Measurements from ENCODE around the gene PTGIS. TPM values are rescaled to one million over a fixed set of nuclear protein-coding genes. Genes with fewer than 3 reads are reported as not detected.
A peak's percentile ranks its signal among the peaks of the same experiment; 100 is the strongest.

PTGIS gene
- total RNA-seq, 1 donor from 2014 or later = 89.7 TPM

DNA sequence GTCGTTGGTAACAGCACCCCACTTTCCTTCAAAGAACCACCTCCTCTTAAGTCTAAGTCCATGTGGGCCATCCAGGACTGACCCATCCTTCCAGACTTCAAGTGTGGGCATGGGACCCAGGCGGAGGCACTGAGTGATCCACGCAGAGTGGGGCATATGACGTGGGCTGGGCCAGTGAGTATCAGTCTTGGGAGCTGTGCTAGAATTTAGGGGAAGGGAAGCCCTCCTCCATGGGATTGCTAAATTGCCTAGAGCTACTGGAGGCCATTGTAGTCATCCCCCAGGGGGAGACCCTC lies 50.2 kb downstream of the PTGIS start:
- intact Hi-C loops (cut with DNase I) = no loop called here
- DNase-seq (ENCODE audit: low spot score) = no peak
- no peak for ATAC-seq

DNA sequence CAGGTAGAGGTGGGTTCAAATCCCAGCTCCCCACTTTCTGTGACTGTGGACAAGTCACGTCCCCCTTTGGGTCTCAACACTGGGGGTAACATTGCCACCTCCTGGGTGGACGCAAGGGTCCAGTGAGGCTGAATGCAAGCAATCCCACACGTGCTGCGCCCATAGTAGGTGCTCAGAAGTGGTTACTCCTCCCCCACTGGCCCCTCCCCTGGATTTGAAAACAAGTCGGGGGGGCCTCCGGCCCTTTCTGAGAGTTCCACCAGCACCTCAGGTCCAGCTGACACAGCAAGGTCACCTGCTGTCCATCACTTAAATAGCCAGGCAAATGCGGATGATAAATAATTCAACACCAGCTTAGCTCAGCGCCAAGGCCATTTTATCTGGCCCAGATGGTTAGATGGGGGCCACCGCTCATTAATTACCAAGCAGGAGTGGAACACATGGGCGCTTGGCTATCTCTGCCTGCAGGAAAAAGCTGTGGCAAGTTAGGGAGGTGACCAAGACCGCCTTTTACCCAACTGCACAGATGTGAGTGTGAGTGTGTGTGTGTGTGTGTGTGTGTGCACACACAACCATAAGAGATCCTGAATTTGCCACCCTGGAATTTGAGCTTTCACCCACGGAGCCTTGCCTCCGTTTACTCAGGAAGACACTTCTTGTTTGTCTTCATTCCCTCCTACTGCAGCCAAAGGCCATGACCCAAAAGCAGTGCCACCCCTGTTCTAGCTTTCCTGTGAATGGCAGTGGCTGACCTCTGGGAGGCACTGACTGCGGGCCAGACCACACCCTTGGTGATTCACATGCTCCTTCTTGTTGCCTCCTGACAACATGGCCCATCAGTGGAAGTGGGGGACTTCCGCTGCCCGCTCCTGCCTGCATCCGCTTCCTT lies 50.8 kb downstream of the PTGIS start:
- ATAC-seq = no peak
- intact Hi-C loops (cut with DNase I) = no loop called here
- DNase-seq (ENCODE audit: low spot score) = no peak

DNA sequence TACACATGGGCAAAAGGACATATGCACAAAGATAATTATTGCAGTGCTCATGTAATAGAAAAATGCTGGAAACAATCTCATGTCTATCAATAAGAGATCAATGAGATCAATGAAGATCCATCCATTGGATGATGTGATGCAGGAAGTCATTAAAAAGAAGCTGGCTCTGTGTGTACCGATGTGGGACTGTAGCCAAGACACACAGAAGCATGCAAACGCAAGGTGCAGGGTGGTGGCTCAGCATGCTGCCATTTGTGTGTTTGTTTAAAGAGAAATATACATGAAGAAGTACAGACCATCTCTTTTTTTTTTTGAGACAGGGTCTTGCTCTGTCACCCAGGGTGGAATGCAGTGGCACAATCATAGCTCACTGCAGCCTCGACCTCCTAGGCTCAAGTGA lies 52.4 kb downstream of the PTGIS start:
- intact Hi-C loops (cut with DNase I) = no loop called here
- ATAC-seq (no peak), DNase-seq (ENCODE audit: low spot score) (no peak)

DNA sequence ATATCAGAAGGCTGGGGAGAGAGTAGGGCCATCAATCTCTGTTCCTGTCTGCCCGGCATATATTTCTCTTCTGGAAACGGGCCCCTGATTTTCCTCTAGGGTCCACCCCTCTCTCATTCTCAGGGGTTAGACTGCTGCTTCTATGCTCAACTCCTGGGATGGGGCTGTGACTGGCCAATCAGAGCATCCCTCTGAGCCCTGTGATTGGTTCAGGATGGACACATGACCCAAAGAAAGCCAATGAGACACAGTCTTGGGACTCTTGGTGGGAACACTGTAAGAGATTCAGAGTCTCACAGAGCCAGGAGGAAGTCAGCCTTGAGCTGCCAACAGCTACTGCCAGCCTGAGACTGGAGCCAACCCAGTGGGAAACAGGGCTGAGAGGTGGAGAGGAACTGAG lies 54.4 kb downstream of the PTGIS start:
- DNase-seq (ENCODE audit: low spot score) (no peak), ATAC-seq (no peak)
- intact Hi-C loops (cut with DNase I) = no loop called here

DNA sequence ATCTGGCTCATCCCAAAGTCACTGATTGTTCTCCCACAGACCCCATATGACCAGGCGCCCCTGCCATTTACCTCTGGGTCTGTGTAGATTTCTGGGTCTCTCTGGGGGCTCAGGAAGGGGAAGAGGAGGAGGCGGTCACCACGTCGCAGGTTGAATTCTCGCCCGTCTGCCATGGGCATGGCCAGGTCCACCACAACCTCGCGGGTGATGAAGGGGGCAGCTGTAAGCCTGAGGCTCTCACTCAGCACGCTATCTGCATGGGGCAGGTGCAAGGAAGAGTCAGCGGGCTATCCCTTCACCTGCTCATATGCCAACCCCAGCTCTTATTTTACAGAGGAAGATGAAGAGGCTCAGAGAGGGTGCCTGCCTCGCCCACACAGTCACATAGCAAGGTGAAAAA lies 54.9 kb downstream of the PTGIS start:
- intact Hi-C loops (cut with DNase I) = no loop called here
- DNase-seq (ENCODE audit: low spot score) (no peak), ATAC-seq (no peak)

DNA sequence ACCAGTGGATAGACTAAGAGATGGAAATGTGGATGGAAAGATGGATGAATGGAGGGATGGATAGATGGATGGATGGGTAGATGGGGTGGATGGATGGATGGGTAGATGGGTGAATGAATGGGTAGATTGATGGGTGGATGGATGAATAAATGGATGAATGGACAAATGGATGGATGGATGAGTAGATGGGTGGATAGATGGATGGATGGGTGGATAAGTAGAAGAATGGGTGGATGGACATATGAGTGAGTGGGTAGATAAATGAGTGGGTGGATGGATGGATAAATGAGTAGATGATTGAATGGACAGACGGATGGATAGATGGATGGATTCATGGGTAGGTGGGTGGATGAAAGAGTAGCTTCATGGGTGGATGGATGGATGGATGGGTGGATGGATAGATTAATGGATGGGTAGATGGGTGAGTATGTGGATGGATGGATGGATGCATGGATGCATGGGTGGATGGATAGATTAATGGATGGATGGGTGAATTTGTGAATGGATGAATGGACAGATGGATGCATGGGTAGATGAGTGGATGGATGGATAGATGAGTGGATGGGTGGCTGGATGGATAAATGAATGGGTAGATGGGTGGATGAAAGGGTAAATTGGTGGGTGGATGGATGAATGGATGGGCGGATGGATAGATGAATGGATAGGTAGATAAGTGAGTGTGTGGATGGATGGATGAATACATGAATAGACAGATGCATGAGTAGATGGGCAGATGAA lies 56.0 kb downstream of the PTGIS start:
- no peak for ATAC-seq
- intact Hi-C loops (cut with DNase I) = no loop called here
- no peak for DNase-seq (ENCODE audit: low spot score)

DNA sequence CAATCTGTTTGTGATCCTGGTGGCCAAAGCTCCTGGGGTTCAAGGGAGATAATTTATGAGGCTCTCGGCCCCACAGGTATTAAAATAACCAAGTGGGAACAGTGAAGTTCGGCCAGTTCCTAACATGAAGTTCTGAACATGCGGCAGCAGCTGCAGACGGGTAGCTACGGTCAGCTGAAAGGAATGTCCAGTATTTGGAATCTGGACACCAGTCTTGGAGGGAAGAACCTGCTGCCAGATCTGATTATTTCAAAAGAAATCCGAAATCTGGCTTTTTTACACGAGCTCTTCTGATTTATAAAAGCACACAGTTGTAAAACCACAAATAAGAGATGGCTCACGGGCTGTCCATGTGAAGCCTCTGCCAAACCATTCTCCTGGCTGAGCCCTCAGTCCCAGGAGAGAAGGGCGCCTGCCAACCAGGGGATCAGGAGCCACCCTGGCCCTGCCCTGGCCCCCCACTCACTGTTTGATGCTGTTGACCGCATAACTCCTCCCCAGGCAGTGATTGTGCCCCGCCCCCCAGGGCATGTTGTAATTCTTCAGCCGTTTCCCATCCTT lies 57.3 kb downstream of the PTGIS start:
- ATAC-seq = peak; percentile 90
- peak; percentile 81 for DNase-seq (ENCODE audit: low spot score)
- intact Hi-C loops (cut with DNase I) = no loop called here

DNA sequence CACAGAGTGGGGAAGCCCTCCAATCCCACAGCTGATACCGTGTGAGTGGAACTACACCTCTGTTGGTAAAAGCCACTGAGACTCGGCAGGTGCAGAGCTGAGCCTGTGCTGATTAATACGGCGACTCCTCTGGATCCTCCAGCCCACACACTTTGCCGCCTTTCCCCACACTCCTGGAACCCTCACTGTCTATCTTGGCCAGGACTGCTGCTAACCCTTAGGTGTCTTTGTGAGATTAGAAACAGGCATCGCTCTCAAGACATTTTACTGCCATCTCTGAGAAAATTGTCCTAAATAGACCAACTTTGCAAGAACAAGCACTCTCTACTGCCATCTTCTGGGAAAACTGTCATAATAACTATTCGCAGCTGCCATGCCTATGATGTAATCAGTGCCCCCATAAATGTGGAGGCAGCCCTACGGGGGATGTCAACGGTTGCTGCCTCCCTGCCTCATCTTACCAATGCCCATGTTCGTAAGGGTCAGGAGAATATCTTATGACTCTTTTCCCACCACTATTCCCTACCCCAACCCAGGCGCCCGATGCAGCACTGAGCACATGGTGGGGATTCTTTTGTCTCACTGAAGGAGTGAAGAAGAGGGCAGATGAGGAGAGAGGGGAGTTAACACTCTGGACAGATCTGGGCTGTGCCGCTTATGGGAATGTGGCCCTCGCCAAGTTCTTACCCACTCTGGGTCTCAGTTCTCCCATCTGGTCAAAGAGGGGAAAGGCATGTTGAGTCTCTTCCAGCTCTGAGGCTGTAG lies 59.3 kb downstream of the PTGIS start:
- DNase-seq (ENCODE audit: low spot score) = no peak
- ATAC-seq = peak; percentile 47
- intact Hi-C loops (cut with DNase I) = no loop called here

DNA sequence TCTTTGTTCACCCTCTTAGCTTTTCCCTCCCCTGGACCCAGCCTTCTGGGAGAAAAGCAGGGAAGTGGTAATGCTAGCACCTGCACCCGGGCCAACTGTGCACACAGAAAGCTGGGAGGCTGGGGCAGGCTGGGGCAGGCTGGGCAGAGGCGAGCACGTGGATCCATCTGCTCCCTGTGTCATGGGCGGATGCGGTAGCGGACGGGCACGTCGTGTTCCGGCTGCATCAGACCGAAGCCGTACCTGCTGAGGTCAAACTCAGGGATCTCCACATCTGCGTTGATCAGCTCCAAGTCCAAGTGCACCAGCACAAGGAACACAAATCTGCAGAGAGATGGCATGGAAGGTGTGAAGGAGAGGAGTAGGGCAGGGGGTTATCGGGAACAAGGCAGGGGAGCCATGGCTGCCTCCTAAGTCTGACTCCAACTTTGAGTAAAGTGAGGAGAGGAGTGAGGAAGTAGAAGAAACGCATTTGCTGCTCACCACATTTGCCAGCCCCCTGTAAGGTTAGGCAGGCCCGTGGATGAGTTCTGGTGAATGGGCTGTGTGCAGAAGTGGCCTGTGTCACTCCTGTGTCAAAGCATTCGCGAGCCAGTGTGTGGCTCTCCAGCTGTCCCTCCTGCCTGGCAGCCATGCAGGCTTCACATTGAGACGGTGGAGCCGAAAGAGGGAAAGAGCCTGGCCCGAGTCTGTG lies 60.0 kb downstream of the PTGIS start:
- intact Hi-C loops (cut with DNase I) = no loop called here
- DNase-seq (ENCODE audit: low spot score) (no peak), ATAC-seq (no peak)

DNA sequence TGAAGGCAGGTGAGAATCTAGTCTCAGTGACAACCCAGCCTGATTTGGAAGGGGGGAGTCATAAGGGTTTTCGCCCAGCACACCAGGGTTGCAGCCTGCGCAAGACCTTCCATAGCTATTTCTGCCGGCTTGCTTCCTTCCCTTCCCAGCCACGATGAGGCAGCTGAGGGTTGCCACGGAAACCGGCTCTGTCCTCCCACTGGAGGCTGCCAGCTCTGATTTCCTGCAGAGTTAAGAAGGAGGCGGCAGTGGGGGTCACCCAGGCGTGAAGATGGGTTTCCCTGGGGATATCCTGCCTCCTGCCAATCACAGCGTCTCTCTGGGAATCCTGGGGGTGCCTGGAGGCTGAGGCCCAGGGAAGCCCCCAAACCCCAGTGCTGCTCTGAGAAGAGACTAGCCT lies 62.4 kb downstream of the PTGIS start:
- peak; percentile 10 for ATAC-seq
- no peak for DNase-seq (ENCODE audit: low spot score)
- intact Hi-C loops (cut with DNase I) = no loop called here

DNA sequence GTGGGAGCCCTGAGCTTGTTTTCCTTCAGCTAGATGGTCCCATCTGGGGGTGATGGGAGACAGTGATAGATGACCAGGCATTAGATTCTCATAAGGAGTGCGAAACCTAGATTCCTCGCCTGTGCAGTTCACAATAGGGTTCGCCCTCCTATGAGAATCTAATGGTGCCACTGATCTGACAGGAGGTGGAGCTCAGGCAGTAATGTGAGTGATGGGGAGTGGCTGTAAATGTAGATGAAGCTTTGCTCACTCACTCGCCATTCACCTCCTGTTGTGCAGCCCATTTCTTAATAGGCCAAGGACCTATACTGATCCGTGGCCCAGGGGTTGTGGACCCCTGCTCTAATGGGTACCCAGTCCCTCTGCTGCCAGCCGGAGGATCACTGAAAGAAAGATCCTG lies 64.8 kb downstream of the PTGIS start:
- intact Hi-C loops (cut with DNase I) = no loop called here
- ATAC-seq = no peak
- no peak for DNase-seq (ENCODE audit: low spot score)

DNA sequence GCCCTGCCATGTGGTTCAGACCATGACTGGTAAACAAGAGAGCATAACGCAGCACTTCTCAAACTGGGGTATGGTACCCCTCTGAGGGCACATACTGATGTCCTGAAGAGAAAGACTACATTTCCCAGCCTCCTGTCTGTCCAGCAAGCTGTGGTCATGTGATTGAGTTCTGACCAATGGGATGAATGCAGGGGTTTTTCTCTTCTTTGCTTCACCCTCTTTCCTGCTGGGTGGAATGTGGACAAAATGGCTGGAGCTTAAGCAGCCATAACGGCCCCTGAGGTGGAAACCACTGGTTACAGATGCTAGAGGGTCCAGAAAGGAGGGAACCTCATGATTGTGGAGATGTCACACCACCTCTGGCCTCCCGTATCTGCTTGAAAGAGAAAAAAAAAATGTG lies 66.0 kb downstream of the PTGIS start:
- ATAC-seq = no peak
- no peak for DNase-seq (ENCODE audit: low spot score)
- intact Hi-C loops (cut with DNase I) = no loop called here

DNA sequence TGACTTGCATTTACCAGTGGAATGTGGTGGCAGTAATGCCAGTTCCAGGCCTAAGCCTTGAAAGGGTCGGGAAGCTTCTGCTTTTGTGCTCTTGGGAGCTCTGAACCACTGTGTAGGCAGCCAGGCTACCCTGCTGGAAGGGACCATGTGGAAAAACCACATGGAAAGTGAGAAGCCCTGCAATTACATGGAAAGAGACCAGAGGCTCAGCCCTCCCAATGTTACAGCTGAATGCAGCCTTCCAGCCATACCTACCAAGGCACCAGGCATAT lies 70.6 kb downstream of the PTGIS start:
- ATAC-seq (no peak), DNase-seq (ENCODE audit: low spot score) (no peak)
- intact Hi-C loops (cut with DNase I) = no loop called here

DNA sequence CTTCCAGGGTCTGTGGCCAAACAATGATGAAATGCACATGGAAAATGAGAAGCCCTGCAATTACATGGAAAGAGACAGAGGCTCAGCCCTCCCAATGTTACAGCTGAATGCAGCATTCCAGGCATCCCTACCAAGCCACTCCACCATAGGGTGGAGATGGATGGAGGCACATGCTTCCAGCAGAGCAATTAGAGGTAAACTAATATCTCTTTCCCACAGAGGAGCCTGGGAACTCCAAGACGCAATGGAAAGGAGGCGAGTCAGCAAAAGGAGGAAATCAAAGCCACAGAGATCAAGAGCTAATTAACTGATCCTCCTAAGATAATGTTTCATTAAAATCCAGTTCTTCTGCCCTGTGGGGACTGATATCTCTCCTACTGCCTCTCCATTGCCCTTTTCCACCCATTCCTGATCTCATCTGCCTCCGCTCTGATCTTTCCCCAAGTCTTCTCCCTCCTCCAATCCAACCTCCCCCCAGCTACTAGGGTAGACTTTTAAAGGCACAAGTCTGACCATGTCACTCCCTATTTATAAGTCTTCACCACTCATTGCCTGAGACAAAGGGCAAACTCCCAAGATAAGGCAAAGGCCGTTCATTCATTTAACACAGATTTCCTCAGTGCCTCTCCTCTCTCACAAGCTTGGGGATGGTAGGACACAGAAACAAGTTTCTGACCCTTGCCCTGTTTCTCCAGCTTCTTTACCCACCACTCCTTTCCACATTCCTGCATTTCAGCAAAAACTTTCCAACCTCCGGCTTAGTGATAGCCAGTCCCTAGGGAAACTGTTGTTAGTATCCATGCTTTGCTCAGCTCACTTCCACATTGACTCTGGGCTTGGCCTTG lies 71.2 kb downstream of the PTGIS start:
- DNase-seq (ENCODE audit: low spot score) = no peak
- intact Hi-C loops (cut with DNase I) = no loop called here
- ATAC-seq = no peak

DNA sequence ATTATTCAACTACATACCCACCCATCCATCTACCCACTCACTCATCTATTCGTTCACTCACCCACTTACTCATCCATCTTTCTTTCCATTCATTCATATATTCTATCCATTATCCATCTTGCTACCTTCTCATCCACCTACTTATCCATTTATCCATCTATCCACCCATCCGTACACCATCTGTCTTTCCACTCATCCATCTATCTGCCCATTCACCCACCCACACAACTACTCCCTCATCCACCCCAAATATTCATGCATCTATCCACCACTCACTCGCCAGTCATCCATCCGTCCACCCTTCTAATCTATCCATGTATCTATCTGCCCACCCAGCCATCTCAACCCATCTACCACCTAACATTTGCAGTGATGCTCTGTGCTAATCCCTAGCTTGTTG lies 71.9 kb downstream of the PTGIS start:
- no peak for ATAC-seq
- DNase-seq (ENCODE audit: low spot score) = no peak

DNA sequence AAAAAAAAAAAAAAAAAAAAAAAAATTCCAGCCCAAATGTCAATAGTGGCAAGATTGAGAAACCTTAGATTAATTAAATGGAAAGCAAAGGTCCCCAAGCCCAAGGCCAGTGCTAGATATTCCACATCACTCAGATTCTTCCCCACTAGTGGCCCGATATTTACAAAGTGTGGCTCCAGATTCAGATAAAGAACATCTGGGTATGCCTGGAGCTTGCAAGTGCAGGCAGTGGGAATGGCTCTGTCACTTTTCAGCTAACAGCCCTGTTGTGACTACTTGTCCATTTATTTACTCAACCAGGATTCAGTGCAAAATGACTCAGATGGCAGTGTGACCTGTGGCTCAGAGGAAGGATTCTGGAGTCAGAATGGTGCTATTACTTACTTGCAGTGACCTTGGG lies 77.2 kb downstream of the PTGIS start:
- ATAC-seq (no peak), DNase-seq (ENCODE audit: low spot score) (no peak)
- intact Hi-C loops (cut with DNase I) = no loop called here

More for the DNA sequence above, 71.9 kb downstream of the PTGIS start:
- intact Hi-C loops (cut with DNase I) = no loop called here

DNA sequence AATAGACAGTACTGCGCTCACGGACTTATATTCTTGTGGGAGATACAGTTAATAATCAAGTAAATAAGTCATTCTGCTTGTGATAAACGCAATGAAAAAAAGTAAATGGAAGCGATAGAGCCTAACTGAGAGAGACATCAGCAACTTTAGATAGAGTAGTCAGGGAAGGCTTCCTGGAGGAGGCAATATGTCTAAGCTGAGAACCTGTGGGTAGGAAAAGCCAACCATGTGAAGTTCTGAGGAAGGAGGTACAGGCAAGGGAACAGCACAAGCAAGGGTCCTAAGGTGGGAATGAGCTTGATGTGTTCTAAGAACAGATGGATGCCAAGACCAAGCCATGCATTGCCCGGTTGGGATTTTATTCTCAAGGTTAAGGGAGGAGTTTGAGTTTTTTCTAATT lies 78.2 kb downstream of the PTGIS start:
- intact Hi-C loops (cut with DNase I) = loop anchor here (10.0 kb wide), 2 partner anchors 125 to 155 kb away; no protein-coding TSS in a partner anchor

DNA sequence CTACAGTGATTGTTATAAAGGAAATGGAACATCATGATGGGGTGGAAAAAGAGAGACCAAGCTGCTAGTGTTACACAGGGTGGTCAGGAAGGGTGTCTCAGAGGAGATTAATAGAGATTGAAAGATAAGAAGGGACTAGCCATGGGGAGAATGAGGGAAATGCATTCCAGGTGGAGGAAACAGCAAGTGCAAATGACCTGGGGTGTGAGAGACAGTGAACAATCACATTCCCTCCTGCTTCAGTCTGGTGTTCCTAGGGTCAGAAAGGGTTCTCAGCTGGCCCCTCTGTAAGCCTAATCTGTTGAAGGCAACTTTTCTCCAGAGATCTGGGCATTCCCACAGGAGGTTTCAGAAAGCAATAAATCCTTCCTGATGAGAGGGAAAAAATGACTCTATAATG lies 81.9 kb downstream of the PTGIS start:
- intact Hi-C loops (cut with DNase I) = loop anchor here (10.0 kb wide), 2 partner anchors 121 to 151 kb away; no protein-coding TSS in a partner anchor
- no peak for DNase-seq (ENCODE audit: low spot score)
- no peak for ATAC-seq

More for the DNA sequence above, 78.2 kb downstream of the PTGIS start:
- ATAC-seq (no peak), DNase-seq (ENCODE audit: low spot score) (no peak)

Data from sciatic nerve (tissue), 2 donors.